T-cell (primary cell): ENCODE data around the gene FZD2. TPM values are rescaled to one million over a fixed set of nuclear protein-coding genes. Genes with fewer than 3 reads are reported as not detected.

ENCODE experiments used
- ATAC-seq, 4 experiments: fragments of 200-7000 bp in 3 of 4; fragments of 150-1000 bp in 1 of 4; cut with Tn5 transposase; replicated peaks in 1 of 4; 1 replicate in 3 of 4; 2 replicates in 1 of 4; pipeline ENCODE4 v1.10.0; 2021; ENCODE audit warnings: moderate library complexity in 3 of 4, mild to moderate bottlenecking in 2 of 4, moderate number of reproducible peaks in 1 of 4
- CTCF ChIA-PET, 2 donors: fragments of 300-600 bp; sonication (Branson Sonifier 250); formaldehyde crosslinking; loops; one replicate each; lab custom pipeline; 2022; ENCODE audit warnings: antibody characterized with exemption in 2 of 2; lab: Charles Lee
- POLR2A ChIA-PET, 2 donors: fragments of 300-600 bp; sonication (Branson Sonifier 250); formaldehyde crosslinking; loops; one replicate each; lab custom pipeline; 2022; ENCODE audit warnings: antibody characterized with exemption in 2 of 2; lab: Charles Lee
- DNase-seq, 35 experiments: peaks; one replicate each; pipeline versions ENCODE4 v3.0.0 to v3.0.0-alpha.2; 2013 to 2023
- H3K27ac ChIP-seq: one replicate; pipeline ENCODE4 v1.5.1; 2013; ENCODE audit warnings: low read length
- H3K27me3 ChIP-seq, 2 experiments: replicated peaks in 1 of 2; 1 replicate in 1 of 2; 2 replicates in 1 of 2; pipeline versions ENCODE4 v1.6.1 to v1.7.0; 2013; ENCODE audit warnings: low read length in 1 of 2, mixed read lengths in 1 of 2; ENCODE audit not compliant: control insufficient read depth in 2 of 2, insufficient read depth in 2 of 2; ENCODE audit errors: extremely low read depth in 1 of 2
- H3K36me3 ChIP-seq, 2 donors: 1 replicate in 1 of 2; 2 replicates in 1 of 2; pipeline versions ENCODE4 v1.6.1 to v1.7.0; 2013; ENCODE audit warnings: low read length in 1 of 2; ENCODE audit not compliant: control insufficient read depth in 2 of 2, insufficient read depth in 1 of 2; ENCODE audit errors: extremely low read depth in 1 of 2
- H3K4me1 ChIP-seq, 2 experiments: 1 replicate in 1 of 2; 2 replicates in 1 of 2; pipeline versions ENCODE4 v1.6.1 to v1.7.0; 2013; ENCODE audit warnings: low read length in 2 of 2, mixed read lengths in 1 of 2; ENCODE audit not compliant: insufficient read depth in 2 of 2, control insufficient read depth in 1 of 2; ENCODE audit errors: extremely low read depth in 1 of 2
- H3K4me3 ChIP-seq, 2 donors: 1 replicate in 1 of 2; 2 replicates in 1 of 2; pipeline versions ENCODE4 v1.5.1 to v1.7.0; 2013; ENCODE audit warnings: mild to moderate bottlenecking in 2 of 2, low read length in 1 of 2, moderate library complexity in 1 of 2; ENCODE audit not compliant: control insufficient read depth in 1 of 2; ENCODE audit errors: extremely low read depth in 1 of 2
- H3K9me3 ChIP-seq: 2 replicates; pipeline ENCODE4 v1.7.0; 2013
- H3K27ac Mint-ChIP-seq, 2 donors: one replicate each; pipeline ENCODE4 v1.8.0; 2020 to 2021; ENCODE audit warnings: mild to moderate bottlenecking in 2 of 2, mixed read lengths in 2 of 2
- H3K27me3 Mint-ChIP-seq, 2 donors: one replicate each; pipeline ENCODE4 v1.8.0; 2021 to 2022; ENCODE audit warnings: mixed read lengths in 2 of 2
- H3K36me3 Mint-ChIP-seq: one replicate; pipeline ENCODE4 v1.8.0; 2021; ENCODE audit warnings: mixed read lengths
- H3K4me1 Mint-ChIP-seq, 3 donors: one replicate each; pipeline ENCODE4 v1.8.0; 2020 to 2022; ENCODE audit warnings: mixed read lengths in 3 of 3, mild to moderate bottlenecking in 1 of 3
- H3K4me3 Mint-ChIP-seq, 3 donors: one replicate each; pipeline ENCODE4 v1.8.0; 2020 to 2022; ENCODE audit warnings: mild to moderate bottlenecking in 3 of 3, mixed read lengths in 3 of 3, moderate library complexity in 3 of 3
- H3K9me3 Mint-ChIP-seq, 3 donors: one replicate each; pipeline ENCODE4 v1.8.0; 2020 to 2022; ENCODE audit warnings: mixed read lengths in 3 of 3
- WGBS: methylation state at CpG from one replicate; pipeline ENCODE4 v1.1.5; 2013; ENCODE audit warnings: missing lambda C conversion rate; ENCODE audit not compliant: insufficient coverage; 5-methylcytosine and 5-hydroxymethylcytosine counted together
- total RNA-seq, 35 experiments: library from RNA in 6 of 35; stranded (reverse) in 6 of 35; fragments of 120-200 nt in 1 of 35; gene quantifications; one replicate each; pipeline versions ENCODE4 v1.2.1 to v1.2.4 and lab custom pipeline; 2013 to 2026

FZD2 gene
- total RNA-seq, 5 donors from 2014 or later (not counting 1 experiment from before 2014, with no cell fraction given): 0.20 to 0.38 (median 0.38) TPM; not detected in 2

DNA sequence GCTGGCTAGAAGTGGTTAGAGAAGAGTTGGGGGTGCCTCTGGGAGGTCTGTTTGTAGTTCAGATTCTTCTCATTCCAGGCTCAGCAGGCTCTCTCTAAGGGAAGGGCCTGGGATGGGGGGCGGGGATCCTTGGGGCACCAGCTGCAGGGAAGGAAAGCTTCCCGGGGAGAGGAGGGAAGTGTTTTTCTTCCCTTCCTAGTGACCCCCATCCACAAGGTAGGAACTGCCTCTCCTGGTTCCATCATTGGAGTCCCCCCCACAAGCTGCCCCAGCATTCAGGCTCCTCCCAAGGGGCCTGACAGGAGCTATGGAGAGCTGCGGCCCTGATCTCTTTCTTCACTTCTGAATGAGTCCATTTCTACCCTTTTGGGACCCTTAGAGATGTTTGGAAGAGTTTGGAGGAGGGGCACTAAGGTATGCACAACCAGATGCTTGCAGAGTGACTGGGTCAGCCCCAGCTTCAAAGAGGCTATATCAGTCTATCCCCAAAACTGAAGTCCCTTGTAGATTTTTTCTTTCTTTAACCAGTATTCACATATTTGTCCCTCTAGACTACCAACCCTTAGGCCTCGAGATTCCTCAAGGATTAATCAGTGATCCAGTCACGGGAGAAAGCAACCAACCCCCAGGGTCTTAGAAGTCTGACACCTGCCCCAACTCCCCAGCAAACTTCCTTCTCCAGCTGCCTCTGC lies 13.9 kb upstream of the FZD2 start:
- Mint-ChIP-seq H3K27me3 (peaks cover 36 to 52% of the 10 kb centered on the region in 2 donors), H3K4me1 (no peaks in the 10 kb centered on the region), H3K4me3 (no peak overlapping the region), H3K27ac (no peak overlapping the region), H3K36me3 (no peaks in the 10 kb centered on the region), H3K9me3 (no peaks in the 10 kb centered on the region)
- ChIA-PET CTCF (no interaction called here), POLR2A (no interaction called here)
- peaks cover 0 to 66% of the 10 kb centered on the region in 2 experiments for H3K27me3 ChIP-seq
- no peaks in the 10 kb centered on the region for H3K9me3 ChIP-seq
- ATAC-seq (no peak), DNase-seq (no peak)
- H3K36me3 ChIP-seq: no peaks in the 10 kb centered on the region
- no peaks in the 10 kb centered on the region for H3K4me1 ChIP-seq
- 63% methylated on average over 2 of the region's 5 CpGs for WGBS
- no peak overlapping the region for H3K4me3 ChIP-seq
- no peak overlapping the region for H3K27ac ChIP-seq

GRCh38 chr17:44543905-44544523 lies 13.3 kb upstream of the FZD2 start:
- Mint-ChIP-seq H3K27ac (no peak overlapping the region), H3K4me3 (no peak overlapping the region), H3K4me1 (no peaks in the 10 kb centered on the region), H3K36me3 (no peaks in the 10 kb centered on the region), H3K27me3 (peaks cover 39 to 52% of the 10 kb centered on the region in 2 donors), H3K9me3 (no peaks in the 10 kb centered on the region)
- CTCF ChIA-PET: no interaction called here
- peaks cover 0 to 67% of the 10 kb centered on the region in 2 experiments for H3K27me3 ChIP-seq
- H3K9me3 ChIP-seq: no peaks in the 10 kb centered on the region
- H3K36me3 ChIP-seq: no peaks in the 10 kb centered on the region
- no peaks in the 10 kb centered on the region for H3K4me1 ChIP-seq
- H3K27ac ChIP-seq: no peak overlapping the region
- no peak overlapping the region for H3K4me3 ChIP-seq
- DNase-seq: no peak
- 72% methylated on average over 4 of the region's 5 CpGs for WGBS
- POLR2A ChIA-PET: interaction anchor here in 1 of 2 donors (0.5 kb wide), 1 partner anchor 13 kb away, joined by 4 read pairs; no protein-coding TSS in a partner anchor
- ATAC-seq: no peak

- no peak overlapping the region for H3K4me3 Mint-ChIP-seq
- Histone ChIP-seq H3K4me1 (no peaks in the 10 kb centered on the region), H3K27me3 (peaks cover 0 to 52% of the 10 kb centered on the region in 2 experiments), H3K9me3 (no peaks in the 10 kb centered on the region), H3K27ac (no peak overlapping the region), H3K36me3 (no peaks in the 10 kb centered on the region), H3K4me3 (no peak overlapping the region)
- no peaks in the 10 kb centered on the region for H3K36me3 Mint-ChIP-seq
- 17% methylated on average over 2 of the region's 4 CpGs for WGBS
- DNase-seq (no peak), ATAC-seq (no peak)
- no peaks in the 10 kb centered on the region for H3K9me3 Mint-ChIP-seq
- ChIA-PET POLR2A (interaction anchor here (0.6 kb wide), 2 partner anchors 100 to 384 kb away, joined by 3 to 5 read pairs; no protein-coding TSS in a partner anchor), CTCF (no interaction called here)
- no peak overlapping the region for H3K27ac Mint-ChIP-seq
- H3K4me1 Mint-ChIP-seq: no peaks in the 10 kb centered on the region
- H3K27me3 Mint-ChIP-seq: peaks cover 41 to 51% of the 10 kb centered on the region in 2 donors
Observed at GRCh38 chr17:44546671-44547606, 10.3 kb upstream of the FZD2 start.

DNA sequence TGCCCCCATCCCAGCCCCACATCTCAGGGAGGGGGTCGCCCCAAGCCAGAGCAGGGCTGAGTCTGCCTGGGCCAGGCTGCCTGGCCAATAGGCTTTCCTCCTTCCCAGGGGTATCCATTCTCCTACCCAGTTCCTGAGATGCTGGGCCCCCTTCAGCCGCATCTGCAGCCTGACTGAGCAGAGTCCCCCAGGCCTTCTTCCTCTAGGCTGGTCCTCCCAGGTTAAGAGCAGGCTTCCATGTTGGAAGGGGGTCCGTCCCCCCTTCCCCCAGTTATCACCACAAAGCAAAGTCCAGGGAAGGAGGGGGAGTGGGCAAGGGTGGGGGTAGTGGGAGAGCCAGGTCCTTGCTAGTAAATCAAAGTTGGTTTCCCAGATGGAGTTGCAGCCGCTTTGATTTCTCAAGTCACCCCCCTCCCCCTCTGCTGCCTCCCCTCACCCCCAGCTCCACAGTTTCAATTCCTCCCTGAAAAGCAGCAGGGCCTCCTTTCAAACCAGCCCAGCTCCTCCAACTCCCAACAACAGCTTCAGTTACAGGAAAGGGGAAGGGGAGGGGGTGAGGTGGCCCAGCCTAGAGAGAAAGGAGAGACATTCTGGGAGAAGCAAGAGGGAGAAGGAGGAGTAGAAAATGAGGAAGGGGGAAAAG lies 9.5 kb upstream of the FZD2 start:
- ATAC-seq: no peak
- H3K27me3 ChIP-seq: peaks cover 0 to 48% of the 10 kb centered on the region in 2 experiments
- Mint-ChIP-seq H3K27ac (no peak overlapping the region), H3K9me3 (no peaks in the 10 kb centered on the region), H3K27me3 (peaks cover 41 to 45% of the 10 kb centered on the region in 2 donors), H3K4me1 (no peaks in the 10 kb centered on the region), H3K36me3 (no peaks in the 10 kb centered on the region), H3K4me3 (no peak overlapping the region)
- no peak overlapping the region for H3K4me3 ChIP-seq
- H3K9me3 ChIP-seq: no peaks in the 10 kb centered on the region
- 80% methylated on average over 1 of the region's 4 CpGs for WGBS
- H3K36me3 ChIP-seq: no peaks in the 10 kb centered on the region
- no peak for DNase-seq
- no peaks in the 10 kb centered on the region for H3K4me1 ChIP-seq
- ChIA-PET POLR2A (no interaction called here), CTCF (interaction anchor here in 1 of 2 donors (0.6 kb wide), 1 partner anchor 61 kb away, joined by 6 read pairs; no protein-coding TSS in a partner anchor)
- no peak overlapping the region for H3K27ac ChIP-seq

GRCh38 chr17:44548376-44549230 lies 8.7 kb upstream of the FZD2 start:
- H3K4me1 Mint-ChIP-seq: no peaks in the 10 kb centered on the region
- H3K36me3 Mint-ChIP-seq: no peaks in the 10 kb centered on the region
- CTCF ChIA-PET: no interaction called here

More at GRCh38 chr17:44548376-44549230, 8.7 kb upstream of the FZD2 start:
- Histone ChIP-seq H3K9me3 (no peaks in the 10 kb centered on the region), H3K4me3 (no peak overlapping the region), H3K27me3 (peaks cover 0 to 43% of the 10 kb centered on the region in 2 experiments), H3K36me3 (no peaks in the 10 kb centered on the region), H3K4me1 (no peaks in the 10 kb centered on the region), H3K27ac (no peak overlapping the region)
- Mint-ChIP-seq H3K27ac (no peak overlapping the region), H3K27me3 (peaks cover 40 to 42% of the 10 kb centered on the region in 2 donors), H3K9me3 (no peaks in the 10 kb centered on the region), H3K4me3 (no peak overlapping the region)
- ATAC-seq (no peak), DNase-seq (no peak)
- POLR2A ChIA-PET: no interaction called here
- no CpG with 5 or more reads among the region's 3 CpGs for WGBS
